ENCODE measurements around the gene PRICKLE1. TPM values are rescaled to one million over a fixed set of nuclear protein-coding genes. Genes with fewer than 3 reads are reported as not detected.

The PRICKLE1 gene
- total RNA-seq, 1 experiment from 2014 or later: 14.1 TPM

DNA sequence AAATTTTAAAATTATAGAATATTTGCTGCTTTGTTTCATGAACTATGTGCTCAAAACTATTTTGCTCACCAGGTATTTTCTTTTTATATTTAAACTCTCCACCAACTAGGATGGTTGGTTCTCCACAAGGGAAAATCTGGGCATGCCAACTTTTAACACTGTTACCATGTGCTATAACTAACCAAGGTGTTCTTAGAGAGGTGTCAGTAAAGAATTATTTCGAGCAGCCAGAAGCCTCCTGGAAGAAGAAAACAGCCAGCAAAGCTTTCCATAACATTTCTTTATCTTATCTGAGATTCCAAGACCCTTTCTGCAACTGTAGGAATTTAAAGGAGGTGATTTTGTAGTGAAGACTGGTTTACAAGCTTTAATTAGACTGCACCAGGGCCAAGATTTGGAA is 97.3 kb downstream of the PRICKLE1 start:
- Mint-ChIP-seq H3K36me3 (ENCODE audit: insufficient read depth, unreplicated experiment) (peaks cover 7% of the 10 kb centered on the region), H3K27me3 (ENCODE audit: insufficient read depth, unreplicated experiment) (no peaks in the 10 kb centered on the region), H3K4me3 (ENCODE audit: unreplicated experiment) (no peak overlapping the region), H3K27ac (ENCODE audit: low read depth, unreplicated experiment) (no peak overlapping the region), H3K9me3 (ENCODE audit: unreplicated experiment) (no peaks in the 10 kb centered on the region), H3K4me1 (ENCODE audit: insufficient read depth, unreplicated experiment) (no peaks in the 10 kb centered on the region)
- no peak for DNase-seq (ENCODE audit: unreplicated experiment)
- intact Hi-C loops (cut with micrococcal nuclease): no loop called here
- CTCF ChIA-PET: interaction anchor here (1.1 to 1.7 kb wide), 2 partner anchors 9 to 21 kb away, joined by 3 to 7 read pairs; no protein-coding TSS in a partner anchor
- TF ChIP-seq, protein P1, sequence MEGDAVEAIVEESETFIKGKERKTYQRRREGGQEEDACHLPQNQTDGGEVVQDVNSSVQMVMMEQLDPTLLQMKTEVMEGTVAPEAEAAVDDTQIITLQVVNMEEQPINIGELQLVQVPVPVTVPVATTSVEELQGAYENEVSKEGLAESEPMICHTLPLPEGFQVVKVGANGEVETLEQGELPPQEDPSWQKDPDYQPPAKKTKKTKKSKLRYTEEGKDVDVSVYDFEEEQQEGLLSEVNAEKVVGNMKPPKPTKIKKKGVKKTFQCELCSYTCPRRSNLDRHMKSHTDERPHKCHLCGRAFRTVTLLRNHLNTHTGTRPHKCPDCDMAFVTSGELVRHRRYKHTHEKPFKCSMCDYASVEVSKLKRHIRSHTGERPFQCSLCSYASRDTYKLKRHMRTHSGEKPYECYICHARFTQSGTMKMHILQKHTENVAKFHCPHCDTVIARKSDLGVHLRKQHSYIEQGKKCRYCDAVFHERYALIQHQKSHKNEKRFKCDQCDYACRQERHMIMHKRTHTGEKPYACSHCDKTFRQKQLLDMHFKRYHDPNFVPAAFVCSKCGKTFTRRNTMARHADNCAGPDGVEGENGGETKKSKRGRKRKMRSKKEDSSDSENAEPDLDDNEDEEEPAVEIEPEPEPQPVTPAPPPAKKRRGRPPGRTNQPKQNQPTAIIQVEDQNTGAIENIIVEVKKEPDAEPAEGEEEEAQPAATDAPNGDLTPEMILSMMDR (IDR thresholded peaks at IDR 0.05; ENCODE audit: unreplicated experiment): no peak
- BruUV-seq (replicated peaks): no TSS peak
- POLR2A ChIA-PET: no interaction called here

DNA sequence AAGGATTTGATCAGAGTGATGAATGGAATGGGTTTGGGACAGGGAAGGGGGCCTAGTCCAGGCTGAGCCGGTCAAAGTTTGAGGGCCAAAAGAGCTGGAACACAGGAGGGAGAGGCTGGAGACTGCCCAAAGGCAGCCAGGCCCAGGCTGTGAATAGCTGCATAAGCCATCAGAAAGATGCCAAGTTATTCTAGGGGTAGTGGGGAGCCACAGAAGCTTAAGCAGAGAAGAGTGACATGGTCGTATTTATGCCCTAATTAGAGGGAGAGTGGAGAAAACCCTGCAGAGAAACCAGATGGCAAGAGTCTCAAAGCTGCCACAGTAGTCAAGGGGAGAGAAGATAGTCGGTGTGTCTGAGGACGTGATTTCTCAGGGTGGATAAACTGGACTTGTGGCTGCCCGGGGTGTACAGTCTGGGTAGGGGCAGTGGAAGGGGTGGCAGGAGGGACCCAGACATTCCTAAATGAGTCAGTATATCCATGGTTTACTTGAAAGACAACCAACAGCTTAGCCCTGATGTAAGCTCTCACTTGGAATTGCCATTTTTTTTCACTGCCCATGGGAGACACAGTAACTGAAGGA is 99.2 kb downstream of the PRICKLE1 start:
- H3K4me3 Mint-ChIP-seq (ENCODE audit: unreplicated experiment): no peak overlapping the region
- peaks cover 7% of the 10 kb centered on the region for H3K36me3 Mint-ChIP-seq (ENCODE audit: insufficient read depth, unreplicated experiment)
- H3K27ac Mint-ChIP-seq (ENCODE audit: low read depth, unreplicated experiment): no peak overlapping the region
- H3K27me3 Mint-ChIP-seq (ENCODE audit: insufficient read depth, unreplicated experiment): no peaks in the 10 kb centered on the region
- TF ChIP-seq, protein P1 (IDR thresholded peaks at IDR 0.05; ENCODE audit: unreplicated experiment): no peak
- ChIA-PET POLR2A (interaction anchor here (0.7 kb wide), 1 partner anchor 791 kb away, joined by 3 read pairs; no protein-coding TSS in a partner anchor), CTCF (interaction anchor here (0.6 to 1.7 kb wide), 2 partner anchors 12 to 791 kb away, joined by 3 to 15 read pairs; no protein-coding TSS in a partner anchor)
- H3K4me1 Mint-ChIP-seq (ENCODE audit: insufficient read depth, unreplicated experiment): no peaks in the 10 kb centered on the region
- no peak for DNase-seq (ENCODE audit: unreplicated experiment)
- intact Hi-C loops (cut with micrococcal nuclease): no loop called here
- H3K9me3 Mint-ChIP-seq (ENCODE audit: unreplicated experiment): no peaks in the 10 kb centered on the region
- no TSS peak for BruUV-seq (replicated peaks)

DNA sequence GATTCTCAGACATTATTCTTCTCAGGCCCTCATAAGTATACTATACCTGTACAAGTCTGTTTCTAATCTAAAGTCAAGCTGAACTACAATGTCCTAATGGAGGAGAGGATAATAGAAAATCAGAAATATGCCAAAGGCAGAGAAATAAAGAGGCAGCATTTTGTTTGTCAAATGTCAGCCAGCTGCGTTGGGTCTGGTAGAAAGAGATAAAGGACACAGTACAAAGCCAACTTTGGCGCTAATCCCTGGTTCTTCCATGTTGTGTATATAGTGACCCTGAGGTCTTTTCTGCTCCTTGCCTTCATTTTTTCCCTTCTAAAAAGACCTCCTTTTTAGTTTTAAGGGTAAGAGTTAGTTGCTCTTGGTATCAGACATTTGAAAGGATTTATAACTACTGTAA is 103.1 kb downstream of the PRICKLE1 start:
- Mint-ChIP-seq H3K4me1 (ENCODE audit: insufficient read depth, unreplicated experiment) (no peaks in the 10 kb centered on the region), H3K9me3 (ENCODE audit: unreplicated experiment) (no peaks in the 10 kb centered on the region), H3K4me3 (ENCODE audit: unreplicated experiment) (no peak overlapping the region), H3K27me3 (ENCODE audit: insufficient read depth, unreplicated experiment) (no peaks in the 10 kb centered on the region), H3K27ac (ENCODE audit: low read depth, unreplicated experiment) (no peak overlapping the region), H3K36me3 (ENCODE audit: insufficient read depth, unreplicated experiment) (peaks cover 13% of the 10 kb centered on the region)
- ChIA-PET CTCF (no interaction called here), POLR2A (no interaction called here)
- no TSS peak for BruUV-seq (replicated peaks)
- DNase-seq (ENCODE audit: unreplicated experiment): no peak
- TF ChIP-seq, protein P1 (IDR thresholded peaks at IDR 0.05; ENCODE audit: unreplicated experiment): no peak
- intact Hi-C loops (cut with micrococcal nuclease): no loop called here

DNA sequence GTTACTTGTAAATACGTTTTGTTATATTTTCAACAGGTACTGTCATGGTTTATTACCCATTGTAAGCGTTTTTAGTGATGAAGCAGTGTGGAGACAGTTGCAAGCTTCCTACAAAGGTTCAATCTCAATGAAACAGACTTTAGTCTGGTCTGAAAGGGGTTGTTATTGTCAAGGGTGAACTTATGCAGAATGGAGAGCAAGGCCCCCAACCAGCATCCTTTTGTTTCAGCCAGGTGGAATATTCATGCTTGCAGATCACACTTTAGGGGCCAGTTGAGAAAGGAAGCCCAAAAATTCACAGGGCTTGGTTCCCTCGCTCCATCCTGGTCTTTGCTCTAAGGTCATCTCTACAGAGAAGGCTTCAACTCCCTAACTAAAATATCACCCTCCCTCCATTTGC is 103.7 kb downstream of the PRICKLE1 start:
- BruUV-seq (replicated peaks): no TSS peak
- POLR2A ChIA-PET: interaction anchor here (0.7 kb wide), 1 partner anchor 53 kb away, joined by 3 read pairs; no protein-coding TSS in a partner anchor
- peaks cover 3% of the 10 kb centered on the region for H3K4me1 Mint-ChIP-seq (ENCODE audit: insufficient read depth, unreplicated experiment)

More for the DNA sequence above, 103.7 kb downstream of the PRICKLE1 start:
- H3K27me3 Mint-ChIP-seq (ENCODE audit: insufficient read depth, unreplicated experiment): no peaks in the 10 kb centered on the region
- CTCF ChIA-PET: interaction anchor here (0.7 to 5.1 kb wide), 4 partner anchors 12 to 84 kb away, joined by 3 to 48 read pairs (median 4); no protein-coding TSS in a partner anchor
- no peak overlapping the region for H3K27ac Mint-ChIP-seq (ENCODE audit: low read depth, unreplicated experiment)
- no peak overlapping the region for H3K4me3 Mint-ChIP-seq (ENCODE audit: unreplicated experiment)
- peaks cover 13% of the 10 kb centered on the region for H3K36me3 Mint-ChIP-seq (ENCODE audit: insufficient read depth, unreplicated experiment)
- intact Hi-C loops (cut with micrococcal nuclease): no loop called here
- H3K9me3 Mint-ChIP-seq (ENCODE audit: unreplicated experiment): no peaks in the 10 kb centered on the region
- no peak for DNase-seq (ENCODE audit: unreplicated experiment)
- TF ChIP-seq, protein P1 (IDR thresholded peaks at IDR 0.05; ENCODE audit: unreplicated experiment): no peak
